ENCODE data around the gene MTCL1. TPM values are rescaled to one million over a fixed set of nuclear protein-coding genes. Genes with fewer than 3 reads are reported as not detected.

Gene MTCL1
- total RNA-seq, 3 donors from 2014 or later (not counting 1 experiment from before 2014, with no cell fraction given) = 0.38 to 1.5 (median 0.43) TPM

- ATAC-seq (no peak), DNase-seq (no peak)
- Histone ChIP-seq H3K27me3 (ENCODE audit: control insufficient read depth, insufficient read depth, low read length) (no peaks in the 10 kb centered on the region), H3K36me3 (ENCODE audit: control insufficient read depth, insufficient read depth, low read length) (no peaks in the 10 kb centered on the region), H3K4me3 (ENCODE audit: low read length) (no peak overlapping the region), H3K9me3 (ENCODE audit: control insufficient read depth, insufficient read depth, low read length) (no peaks in the 10 kb centered on the region), H3K27ac (ENCODE audit: low read length) (no peak overlapping the region), H3K4me1 (ENCODE audit: control insufficient read depth, insufficient read depth, low read length) (no peaks in the 10 kb centered on the region)
- Mint-ChIP-seq H3K9me3 (peaks cover 0 to 4% of the 10 kb centered on the region in 2 donors), H3K36me3 (no peaks in the 10 kb centered on the region), H3K4me1 (no peaks in the 10 kb centered on the region), H3K27me3 (ENCODE audit: low read depth in 2 of 2) (peaks cover 0 to 11% of the 10 kb centered on the region in 2 donors), H3K27ac (no peak overlapping the region), H3K4me3 (no peak overlapping the region)
- 85% methylated on average over 5 of the region's 5 CpGs for WGBS (ENCODE audit: insufficient coverage)
- no peak for TF ChIP-seq CTCF (IDR thresholded peaks at IDR 0.05)
- intact Hi-C loops (cut with micrococcal nuclease) = no loop called here
Measured at GRCh38 chr18:8876887-8877286, 171.5 kb downstream of the MTCL1 start.

DNA sequence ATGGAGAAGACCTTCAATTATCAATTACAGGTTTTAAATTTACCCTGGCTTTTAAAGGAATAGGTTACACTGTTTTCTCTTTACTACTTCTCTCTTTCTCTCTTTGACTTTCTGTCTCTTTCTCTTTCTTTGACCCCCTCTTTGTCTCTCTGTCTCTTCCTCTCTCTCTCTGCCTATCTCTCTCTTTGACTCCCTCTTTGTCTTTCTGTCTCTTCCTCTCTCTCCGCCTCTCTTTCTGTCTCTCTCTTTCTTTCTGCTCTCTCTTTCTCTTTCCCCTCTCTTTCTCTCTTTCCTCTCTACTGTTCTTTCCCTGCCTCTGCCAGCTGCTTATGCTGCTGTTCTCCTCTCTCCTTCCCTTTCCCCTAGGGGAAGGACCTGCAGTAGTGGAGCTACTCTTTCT, 175.7 kb downstream of the MTCL1 start:
- no peak overlapping the region for H3K4me3 ChIP-seq (ENCODE audit: low read length)
- Mint-ChIP-seq H3K4me3 (no peak overlapping the region), H3K9me3 (peaks cover 3 to 9% of the 10 kb centered on the region in 2 donors), H3K36me3 (no peaks in the 10 kb centered on the region), H3K4me1 (no peaks in the 10 kb centered on the region), H3K27ac (no peak overlapping the region), H3K27me3 (ENCODE audit: low read depth in 2 of 2) (peaks cover 0 to 6% of the 10 kb centered on the region in 2 donors)
- WGBS (ENCODE audit: insufficient coverage) = 100% methylated on average over 1 of the region's 1 CpG
- intact Hi-C loops (cut with micrococcal nuclease) = no loop called here
- peaks cover 11% of the 10 kb centered on the region for H3K9me3 ChIP-seq (ENCODE audit: control insufficient read depth, insufficient read depth, low read length)
- ATAC-seq = no peak
- no peaks in the 10 kb centered on the region for H3K36me3 ChIP-seq (ENCODE audit: control insufficient read depth, insufficient read depth, low read length)
- DNase-seq = no peak
- H3K27me3 ChIP-seq (ENCODE audit: control insufficient read depth, insufficient read depth, low read length) = no peaks in the 10 kb centered on the region
- TF ChIP-seq CTCF (IDR thresholded peaks at IDR 0.05) = no peak
- H3K27ac ChIP-seq (ENCODE audit: low read length) = no peak overlapping the region
- H3K4me1 ChIP-seq (ENCODE audit: control insufficient read depth, insufficient read depth, low read length) = no peaks in the 10 kb centered on the region

Other genes with a start within 250 kb of the MTCL1 start
- gene RAB12, start 96.1 kb upstream of the MTCL1 start, total RNA-seq = 10 to 100 TPM; 21.3 to 27.5 (median 21.8) TPM

All from natural killer cell (primary cell).